ENCODE measurements around the gene SLC39A13.

DNA sequence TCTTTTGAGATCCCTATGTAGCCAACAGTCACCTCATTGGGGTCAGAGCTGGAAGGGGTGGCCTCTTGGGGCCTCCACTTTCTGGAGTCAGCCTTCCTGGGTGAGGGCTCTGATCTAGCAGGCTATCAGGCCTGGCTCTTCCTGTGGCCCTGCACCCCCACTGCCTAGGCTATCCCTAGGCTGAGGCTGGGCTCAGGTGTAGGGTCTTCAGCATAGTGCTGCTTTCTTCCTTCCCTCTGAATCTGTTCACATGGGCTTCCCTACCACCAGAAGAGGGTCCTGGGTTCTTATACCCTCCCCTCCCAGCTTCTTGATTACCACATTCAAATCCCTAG is 29.6 kb upstream of the SLC39A13 start:
- TF ChIP-seq CTCF (conservative IDR thresholded peaks at IDR 0.05; ENCODE audit: low read depth, low read length) (no peak), EZH2phosphoT487 (IDR thresholded peaks at IDR 0.05; ENCODE audit: borderline replicate concordance, low read length) (no peak)
